Right renal pelvis (tissue), 4 donors: ENCODE data around the gene NEK1. TPM values are rescaled to one million over a fixed set of nuclear protein-coding genes. Genes with fewer than 3 reads are reported as not detected.

Experiments
- DNase-seq, 4 donors: peaks; one replicate each; pipeline ENCODE4 v3.0.0-alpha.2; 2013; ENCODE audit warnings: low read depth in 4 of 4, low spot score in 3 of 4, missing footprints in 1 of 4
- polyA plus RNA-seq, 4 donors: library from polyadenylated mRNA; unstranded; fragments of 120-200 nt; gene quantifications; one replicate each; pipeline ENCODE4 v1.2.1, GENCODE V29; 2013; ENCODE audit not compliant: insufficient read length in 4 of 4

Gene NEK1
- polyA plus RNA-seq, 4 donors, result 21.8 to 26.2 (median 23.6) TPM

DNA sequence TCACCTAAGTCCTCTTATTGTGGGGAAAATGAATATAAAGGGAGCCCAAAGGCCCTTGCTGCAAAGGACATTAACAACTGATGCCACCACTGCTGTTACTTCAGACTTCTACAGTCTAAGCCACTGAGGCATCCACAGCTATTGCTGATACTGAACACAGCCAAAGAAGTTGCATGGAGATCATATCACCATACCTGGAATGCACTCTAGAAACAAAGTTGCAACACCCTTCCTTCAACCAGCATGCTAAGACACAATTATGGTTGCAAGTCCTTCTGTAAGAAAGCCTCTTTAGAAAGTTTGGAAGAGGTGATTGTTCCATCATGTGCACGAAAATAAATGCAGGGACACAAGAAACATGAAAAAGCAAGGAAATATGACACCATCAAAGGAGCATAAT lies 236.0 kb downstream of the NEK1 start:
- no peak for DNase-seq

DNA sequence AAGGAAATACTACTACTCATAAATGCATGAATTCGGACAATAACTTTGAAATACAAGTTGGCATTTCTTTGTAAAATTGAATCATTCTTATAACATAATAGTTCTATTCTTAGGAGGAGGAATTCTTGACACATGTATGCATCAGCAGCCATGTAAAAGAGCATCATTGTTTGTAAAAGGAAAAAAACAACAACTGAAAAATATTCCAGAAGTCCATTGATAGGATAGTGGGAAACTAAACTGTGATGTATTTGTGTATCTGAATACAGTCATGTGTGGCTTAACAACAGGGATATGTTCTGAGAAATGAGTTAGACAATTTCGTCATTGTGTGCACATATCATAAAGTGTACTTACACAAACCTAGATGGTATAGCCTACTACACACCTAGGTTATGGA lies 239.6 kb downstream of the NEK1 start:
- DNase-seq, result no peak

DNA sequence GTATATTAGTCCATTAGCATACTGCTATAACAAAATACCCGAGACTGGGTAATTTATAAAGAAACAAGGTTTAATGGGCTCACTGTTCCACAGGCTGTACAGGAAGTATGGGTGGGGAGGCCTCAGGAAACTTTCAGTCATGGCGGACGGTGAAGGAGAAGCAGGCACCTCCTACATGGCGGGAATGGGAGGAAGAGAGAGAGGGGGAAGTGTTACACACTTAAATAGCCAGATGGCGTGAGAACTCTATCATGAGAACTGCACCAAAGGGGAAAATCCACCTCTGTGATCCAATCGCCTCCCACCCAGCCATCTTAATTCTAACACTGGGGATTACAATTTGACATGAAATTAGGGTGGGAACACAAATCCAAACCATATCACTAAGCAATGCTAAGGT lies 242.7 kb downstream of the NEK1 start:
- DNase-seq, result no peak

DNA sequence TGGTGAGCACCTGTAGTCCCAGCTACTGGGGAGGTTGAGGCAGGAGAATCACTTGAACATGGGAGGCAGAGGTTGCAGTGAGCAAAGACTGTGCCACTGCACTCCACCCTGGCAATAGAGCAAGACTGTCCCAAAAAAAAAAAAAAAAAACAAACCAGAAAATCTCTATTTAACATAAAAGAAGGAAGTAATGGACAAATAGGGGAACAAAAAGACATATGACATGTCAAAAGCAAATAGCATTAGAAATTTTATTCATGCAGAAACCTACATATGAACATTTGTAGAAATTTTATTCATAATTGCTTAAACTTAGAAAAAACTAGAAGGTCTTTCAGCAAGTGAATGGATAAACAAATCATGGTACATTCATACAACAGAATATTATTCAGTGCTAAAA lies 244.6 kb downstream of the NEK1 start:
- no peak for DNase-seq

DNA sequence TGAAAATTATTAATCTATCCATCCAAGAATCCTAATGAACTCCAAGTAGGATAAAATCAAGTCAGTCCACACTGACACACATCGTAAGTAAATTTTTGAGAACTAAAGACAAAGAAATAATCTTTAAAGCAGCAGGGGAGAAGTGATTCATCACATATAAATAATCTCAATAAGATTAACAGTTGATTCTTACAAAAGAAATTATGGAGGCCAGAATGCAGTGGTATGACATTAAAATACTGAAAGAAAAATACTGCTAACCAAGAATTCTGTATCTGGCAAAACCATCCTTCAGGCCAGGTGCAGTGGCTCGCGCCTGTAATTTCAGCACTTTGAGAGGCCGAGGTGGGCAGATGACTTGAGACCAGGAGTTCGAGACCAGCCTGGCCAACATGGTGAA lies 245.6 kb downstream of the NEK1 start:
- DNase-seq, result no peak

DNA sequence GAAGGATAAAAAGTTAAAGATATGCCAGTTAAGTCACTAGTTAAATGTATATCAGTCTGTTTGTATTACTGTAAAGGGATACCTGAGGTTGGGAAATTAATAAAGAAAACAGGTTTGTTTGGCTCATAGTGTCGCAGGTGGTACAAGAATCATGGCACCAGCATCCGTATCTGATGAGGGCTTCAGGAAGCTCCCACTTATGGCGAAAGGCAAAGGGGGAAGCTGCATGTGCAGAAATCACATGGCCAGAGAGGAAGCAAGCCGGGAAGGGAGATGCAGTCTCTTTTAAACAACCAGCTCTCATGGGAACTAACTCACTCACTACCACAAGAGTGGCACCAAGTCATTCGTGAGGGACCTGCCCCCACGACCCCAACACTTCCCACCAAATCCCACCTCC lies 249.8 kb downstream of the NEK1 start:
- DNase-seq, result no peak

GRCh38 chr4:169361756-169362155 lies 250.6 kb downstream of the NEK1 start:
- no peak for DNase-seq

DNA sequence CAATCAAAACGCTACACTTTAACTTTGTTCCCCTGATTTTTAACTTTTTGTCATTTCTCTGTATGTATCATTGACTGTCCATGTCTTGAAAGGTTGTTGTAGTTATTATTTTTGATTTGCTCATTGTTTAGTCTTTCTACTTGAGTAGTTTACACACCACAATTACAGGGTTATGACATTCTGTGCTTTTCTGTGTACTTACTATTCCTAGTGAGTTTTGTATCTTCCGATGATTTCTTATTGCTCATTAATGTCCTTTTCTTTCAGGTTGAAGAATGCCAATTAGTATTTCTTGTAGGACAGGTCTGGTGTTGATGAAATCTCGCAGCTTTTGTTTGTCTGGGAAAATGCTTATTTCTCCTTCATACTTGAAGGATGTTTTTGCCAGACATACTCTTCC lies 252.4 kb downstream of the NEK1 start:
- DNase-seq, result no peak

- no peak for DNase-seq
These were observed 260.0 kb downstream of the NEK1 start for GRCh38 chr4:169352360-169352759.

DNA sequence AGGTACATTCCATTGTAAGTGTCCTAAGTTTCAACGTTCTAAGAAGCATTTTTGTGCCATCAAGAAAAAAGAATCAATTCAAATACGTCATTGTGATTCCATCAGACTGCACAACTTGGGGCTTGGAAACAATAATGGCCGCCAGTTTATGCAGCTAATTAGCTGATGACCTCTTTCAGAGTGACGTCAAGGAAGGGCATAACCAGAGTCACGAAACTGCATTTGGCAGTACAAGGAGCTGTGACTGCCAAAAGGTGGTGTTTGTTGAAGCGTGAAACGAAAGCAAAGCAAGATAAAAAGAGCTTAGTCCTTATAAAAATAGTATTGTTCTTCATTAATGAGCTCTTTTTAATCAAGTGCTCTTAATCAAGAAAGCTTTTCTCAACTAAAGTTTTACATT lies 260.5 kb downstream of the NEK1 start:
- DNase-seq, result peak in 3 of 4 donors; percentile 13 to 33 (median 26)

GRCh38 chr4:169348541-169348940 lies 263.8 kb downstream of the NEK1 start:
- no peak for DNase-seq

GRCh38 chr4:169346840-169347239 lies 265.5 kb downstream of the NEK1 start:
- DNase-seq, result no peak

GRCh38 chr4:169345316-169345721 lies 267.1 kb downstream of the NEK1 start:
- DNase-seq, result no peak

Other genes starting within 250 kb of the NEK1 start
- gene CLCN3, start 8.0 kb upstream of the NEK1 start, polyA plus RNA-seq, result 10 to 100 TPM; 57.9 to 74.2 (median 68.8) TPM
- 10 to 100 TPM; 42.3 to 54.0 (median 51.1) TPM for gene HPF1, start 145.4 kb upstream of the NEK1 start, polyA plus RNA-seq